Mucosa of stomach (tissue), 1 donor: ENCODE results near the gene IGF2BP2.

Source experiments
- H3K27me3 ChIP-seq: one replicate; pipeline ENCODE4 v1.7.0; 2013; ENCODE audit warnings: mild to moderate bottlenecking, low read length; ENCODE audit not compliant: control insufficient read depth, insufficient read depth
- H3K36me3 ChIP-seq: one replicate; pipeline ENCODE4 v1.7.0; 2013; ENCODE audit warnings: low read length; ENCODE audit not compliant: control insufficient read depth, insufficient read depth
- H3K4me1 ChIP-seq: one replicate; pipeline ENCODE4 v1.7.0; 2013; ENCODE audit warnings: mild to moderate bottlenecking, low read length; ENCODE audit not compliant: control insufficient read depth, insufficient read depth
- H3K4me3 ChIP-seq: one replicate; pipeline ENCODE4 v1.7.0; 2013; ENCODE audit warnings: low read length
- H3K9ac ChIP-seq: one replicate; pipeline ENCODE4 v1.7.0; 2013; ENCODE audit warnings: mild to moderate bottlenecking, low read length, moderate library complexity
- H3K9me3 ChIP-seq: one replicate; pipeline ENCODE4 v1.7.0; 2013; ENCODE audit warnings: mild to moderate bottlenecking, low read length, moderate library complexity; ENCODE audit not compliant: control insufficient read depth
- donor health status: Pancreatic carcinoma.

The IGF2BP2 gene

DNA sequence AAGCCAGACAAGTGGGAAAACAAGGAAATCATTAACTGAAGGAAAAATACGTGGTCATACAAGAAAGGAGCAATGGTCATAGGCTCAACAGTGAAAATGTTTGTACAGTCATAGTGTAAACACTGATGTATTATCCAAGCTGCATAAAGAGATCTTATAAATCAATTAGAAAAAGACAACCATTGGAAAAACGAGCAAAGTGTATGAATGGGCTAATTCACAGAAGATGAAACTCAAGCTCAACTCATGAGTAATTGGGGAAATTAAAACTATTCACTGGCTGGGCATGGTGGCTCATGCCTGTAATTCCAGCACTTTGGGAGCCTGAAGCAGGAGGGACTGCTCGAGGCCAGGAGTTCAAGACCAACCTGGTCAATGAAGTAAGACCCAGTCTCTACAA lies 6.4 kb upstream of the IGF2BP2 start:
- Histone ChIP-seq H3K9me3 (no peaks in the 10 kb centered on the region), H3K36me3 (no peaks in the 10 kb centered on the region), H3K4me3 (no peak overlapping the region), H3K4me1 (peaks cover 7% of the 10 kb centered on the region), H3K9ac (no peak overlapping the region), H3K27me3 (no peaks in the 10 kb centered on the region)

GRCh38 chr3:185830018-185830797 lies 5.4 kb upstream of the IGF2BP2 start:
- no peaks in the 10 kb centered on the region for H3K9me3 ChIP-seq
- no peaks in the 10 kb centered on the region for H3K27me3 ChIP-seq

GRCh38 chr3:185828755-185829154 lies 3.9 kb upstream of the IGF2BP2 start:
- H3K4me1 ChIP-seq: peaks cover 7% of the 10 kb centered on the region

More at GRCh38 chr3:185830018-185830797, 5.4 kb upstream of the IGF2BP2 start:
- no peak overlapping the region for H3K4me3 ChIP-seq
- no peak overlapping the region for H3K9ac ChIP-seq
- H3K4me1 ChIP-seq: peaks cover 7% of the 10 kb centered on the region
- H3K36me3 ChIP-seq: no peaks in the 10 kb centered on the region

DNA sequence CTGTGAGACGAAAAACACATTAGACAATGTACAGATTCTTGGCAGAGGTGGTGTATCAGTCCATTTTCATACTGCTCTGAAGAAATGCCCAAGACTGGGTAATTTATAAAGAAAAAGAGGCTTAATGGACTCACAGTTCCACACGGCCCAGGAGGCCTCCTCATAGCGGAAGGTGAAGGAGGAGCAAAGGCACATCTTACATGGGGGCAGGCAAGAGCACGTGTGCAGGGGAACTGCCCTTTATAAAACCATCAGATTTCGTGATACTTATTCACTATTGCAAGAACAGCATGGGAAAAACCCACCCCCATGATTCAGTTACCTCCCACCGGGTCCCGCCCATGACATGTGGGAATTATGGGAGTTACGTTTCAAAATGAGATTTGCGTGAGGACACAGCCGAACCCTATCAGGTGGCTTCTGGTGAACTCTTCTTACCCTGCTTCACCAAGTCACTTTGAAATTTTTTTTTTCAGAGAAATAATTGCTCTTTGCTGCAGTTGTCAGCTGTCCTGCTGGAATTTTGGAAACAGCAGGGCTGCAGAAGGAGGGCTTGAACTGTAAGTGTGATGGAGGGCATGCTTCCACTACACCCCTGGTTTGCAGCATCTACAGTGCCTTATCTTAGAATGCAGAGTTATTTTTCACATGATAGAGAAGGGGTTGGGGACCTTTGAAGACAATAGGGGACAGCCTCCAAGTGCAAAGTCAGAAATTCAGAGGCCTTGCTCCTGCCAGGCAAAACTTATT lies 2.9 kb upstream of the IGF2BP2 start:
- no peak overlapping the region for H3K4me3 ChIP-seq
- no peaks in the 10 kb centered on the region for H3K9me3 ChIP-seq
- H3K36me3 ChIP-seq: no peaks in the 10 kb centered on the region
- H3K27me3 ChIP-seq: no peaks in the 10 kb centered on the region
- H3K4me1 ChIP-seq: peaks cover 7% of the 10 kb centered on the region
- no peak overlapping the region for H3K9ac ChIP-seq

More at GRCh38 chr3:185828755-185829154, 3.9 kb upstream of the IGF2BP2 start:
- no peak overlapping the region for H3K9ac ChIP-seq
- no peak overlapping the region for H3K4me3 ChIP-seq
- H3K27me3 ChIP-seq: no peaks in the 10 kb centered on the region
- H3K9me3 ChIP-seq: no peaks in the 10 kb centered on the region
- no peaks in the 10 kb centered on the region for H3K36me3 ChIP-seq

DNA sequence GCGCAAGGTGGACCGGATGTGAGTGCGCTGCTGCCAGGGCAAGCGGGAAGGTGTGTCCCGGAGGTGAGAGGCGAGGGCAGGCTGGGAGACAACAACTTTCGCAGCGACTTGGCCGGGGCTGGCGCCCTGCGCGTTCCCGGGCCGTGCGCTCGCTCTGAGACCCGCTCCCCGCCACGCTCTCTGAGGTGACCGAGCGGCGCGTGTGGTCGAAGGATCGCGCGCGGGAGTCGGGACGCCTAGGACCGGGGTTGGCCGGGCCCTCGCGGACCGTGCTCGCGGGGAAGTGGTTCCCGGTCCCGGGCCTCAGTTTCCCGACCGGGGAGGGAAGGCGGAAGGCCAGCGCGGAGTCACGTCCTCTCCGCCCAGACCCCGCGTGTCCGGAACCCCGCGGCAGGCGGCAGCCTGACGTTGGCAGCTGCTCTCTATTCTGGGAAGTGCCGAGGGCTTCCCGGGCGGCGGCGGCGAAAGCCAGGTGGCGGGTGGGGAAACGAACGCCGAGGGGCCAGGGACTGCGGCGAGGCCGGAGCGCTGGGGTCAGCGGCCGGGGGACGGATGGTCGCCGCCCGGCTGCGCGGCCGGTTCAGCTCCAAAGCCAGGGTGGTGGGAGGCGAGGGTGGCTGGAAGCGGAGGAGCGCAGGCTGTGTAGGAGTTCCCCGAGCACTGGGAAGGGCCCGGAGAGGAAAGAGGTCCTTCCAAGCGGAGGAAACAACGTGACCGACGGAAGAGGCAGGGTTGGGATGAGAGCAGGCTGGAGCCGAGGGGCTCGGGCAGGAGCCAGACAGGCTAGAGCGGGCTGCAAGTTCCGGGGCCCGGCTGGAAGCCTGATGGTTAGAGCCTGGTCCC lies 1.0 kb upstream of the IGF2BP2 start:
- H3K36me3 ChIP-seq: no peaks in the 10 kb centered on the region
- peaks cover 7% of the 10 kb centered on the region for H3K4me1 ChIP-seq
- peak overlapping the region; percentile 57 for H3K4me3 ChIP-seq
- H3K9me3 ChIP-seq: no peaks in the 10 kb centered on the region
- H3K27me3 ChIP-seq: no peaks in the 10 kb centered on the region
- H3K9ac ChIP-seq: peak overlapping the region; percentile 67

- peak overlapping the region; percentile 88 for H3K9ac ChIP-seq
- H3K36me3 ChIP-seq: no peaks in the 10 kb centered on the region
- no peaks in the 10 kb centered on the region for H3K9me3 ChIP-seq
- H3K27me3 ChIP-seq: no peaks in the 10 kb centered on the region
- peak overlapping the region; percentile 53 for H3K4me3 ChIP-seq
- peaks cover 7% of the 10 kb centered on the region for H3K4me1 ChIP-seq
These were observed 514 bp downstream of the IGF2BP2 start for GRCh38 chr3:185824051-185825005.

DNA sequence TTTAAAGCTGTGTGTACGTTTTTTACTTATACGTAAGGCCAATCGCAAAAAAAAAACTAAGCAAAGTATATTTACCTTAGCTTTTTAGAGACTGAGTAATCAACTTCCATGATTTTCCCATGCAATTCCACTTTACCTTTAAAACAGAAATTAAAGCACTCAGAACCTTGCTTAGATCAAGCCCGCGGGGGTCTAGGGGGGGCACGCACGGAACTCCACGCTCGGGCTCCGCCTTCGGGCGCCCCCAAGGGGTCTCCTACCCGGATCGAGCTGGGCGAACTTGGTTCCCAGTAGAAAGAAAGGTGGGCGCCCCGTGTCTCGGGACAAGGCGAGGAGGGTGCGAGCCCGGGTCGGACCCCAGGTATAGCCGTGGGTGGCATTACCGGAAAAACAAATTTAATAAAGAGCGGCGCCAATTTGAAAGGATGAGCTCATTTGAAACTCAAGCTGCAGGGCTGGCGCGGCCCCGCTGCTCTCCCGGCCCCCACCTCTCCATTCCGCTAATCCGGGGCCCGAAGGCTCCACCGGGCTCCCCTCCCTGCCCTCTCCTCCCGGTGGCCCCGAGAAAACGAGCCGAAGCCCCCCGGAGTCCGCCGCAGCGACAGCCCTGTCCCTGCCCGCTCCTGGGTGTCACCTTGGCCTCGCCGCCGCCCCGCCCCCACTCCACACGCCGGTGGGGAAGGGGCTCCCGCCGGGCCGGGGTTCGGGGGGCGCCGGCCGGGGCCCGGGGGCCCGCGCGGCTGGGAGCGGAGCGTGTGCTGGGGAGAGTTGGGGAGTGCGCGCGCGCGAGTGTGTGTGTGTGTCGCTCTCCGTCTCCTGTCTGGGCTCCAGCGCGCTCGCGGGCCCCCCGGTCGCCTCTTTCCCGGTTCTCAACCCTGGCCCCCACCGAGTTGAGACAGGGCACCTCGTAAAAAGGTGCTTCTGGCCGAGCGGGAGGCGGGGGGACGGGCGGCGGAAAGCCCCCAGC lies 1.5 kb downstream of the IGF2BP2 start:
- H3K4me3 ChIP-seq: peak overlapping the region; percentile 53
- H3K9ac ChIP-seq: peak overlapping the region; percentile 88
- no peaks in the 10 kb centered on the region for H3K9me3 ChIP-seq
- H3K36me3 ChIP-seq: no peaks in the 10 kb centered on the region
- H3K4me1 ChIP-seq: peaks cover 7% of the 10 kb centered on the region
- H3K27me3 ChIP-seq: no peaks in the 10 kb centered on the region

DNA sequence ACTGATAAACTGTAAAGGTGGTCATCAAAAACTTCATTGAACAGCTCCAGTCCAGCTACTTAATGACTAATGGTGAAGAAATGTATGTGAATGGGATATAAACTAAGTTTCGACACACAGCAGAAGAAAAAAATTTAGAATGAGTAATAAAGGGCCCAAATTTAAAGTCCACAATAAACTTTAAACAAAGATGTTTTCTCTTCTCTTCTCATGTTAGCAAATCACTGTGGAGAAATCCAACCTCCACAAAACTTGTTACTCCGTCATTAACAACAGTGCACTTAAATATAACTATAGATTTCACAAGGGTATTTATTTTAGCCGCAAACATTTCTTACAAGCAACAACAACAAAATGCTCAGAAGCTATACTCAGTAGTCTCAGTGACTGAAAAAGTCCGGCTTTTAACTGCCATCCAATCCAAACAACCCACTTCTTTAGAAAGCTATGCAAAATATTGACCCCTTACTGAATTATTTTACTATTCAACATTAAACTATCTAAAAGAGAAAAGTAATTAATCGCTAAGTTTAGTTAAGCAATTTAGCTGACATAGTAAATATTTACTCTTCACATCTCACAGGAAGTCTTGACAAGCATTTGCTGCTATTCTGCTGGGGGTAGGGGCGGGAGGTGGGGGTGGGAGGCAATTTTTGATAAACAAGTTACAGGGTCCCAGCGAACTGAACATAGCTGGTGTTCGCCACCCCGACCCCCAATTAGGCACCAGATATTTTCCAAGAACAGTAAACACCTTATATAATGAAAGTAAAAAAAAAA lies 2.4 kb downstream of the IGF2BP2 start:
- Histone ChIP-seq H3K27me3 (no peaks in the 10 kb centered on the region), H3K4me1 (peaks cover 7% of the 10 kb centered on the region), H3K9ac (peak overlapping the region; percentile 88), H3K36me3 (no peaks in the 10 kb centered on the region), H3K4me3 (peak overlapping the region; percentile 53), H3K9me3 (no peaks in the 10 kb centered on the region)

DNA sequence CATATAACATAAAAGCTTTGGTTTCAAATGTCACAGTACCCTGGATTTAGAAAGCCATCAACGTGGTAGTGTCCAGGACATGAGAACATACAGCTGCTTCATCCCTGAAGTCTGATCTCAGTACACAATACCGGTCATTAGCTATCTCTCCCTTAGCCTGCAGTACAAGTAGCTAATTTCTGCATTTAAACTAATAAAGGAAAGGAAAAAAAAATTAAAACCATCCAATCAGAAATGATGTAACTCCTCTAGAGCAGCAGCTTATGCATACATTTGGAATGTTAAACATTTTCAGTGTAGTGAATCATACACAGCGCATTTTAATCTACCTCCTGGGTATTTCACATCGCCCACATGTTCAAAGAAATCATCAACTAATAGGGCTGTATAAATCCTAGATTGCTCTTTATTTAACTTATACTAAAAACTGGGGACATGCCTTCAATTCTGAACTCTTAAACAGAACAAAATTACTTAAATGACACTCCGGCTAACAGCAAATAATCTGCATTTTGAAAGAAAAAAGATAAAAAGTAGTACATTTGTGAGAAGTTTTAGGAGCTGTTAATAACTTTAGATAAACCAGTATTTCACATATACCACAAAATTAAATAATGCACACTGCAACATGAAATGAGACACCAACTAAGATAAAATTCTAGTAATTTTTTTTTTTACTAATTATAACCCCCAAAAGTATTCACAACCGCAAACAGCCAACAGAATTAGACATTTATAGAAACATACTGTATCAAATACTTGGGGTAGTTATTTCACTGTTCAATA lies 3.7 kb downstream of the IGF2BP2 start:
- Histone ChIP-seq H3K9me3 (no peaks in the 10 kb centered on the region), H3K4me1 (no peaks in the 10 kb centered on the region), H3K27me3 (no peaks in the 10 kb centered on the region), H3K4me3 (no peak overlapping the region), H3K36me3 (no peaks in the 10 kb centered on the region), H3K9ac (no peak overlapping the region)
